ENCODE measurements around the gene RNFT2. TPM values are rescaled to one million over a fixed set of nuclear protein-coding genes. Genes with fewer than 3 reads are reported as not detected.

RNFT2 gene
- total RNA-seq, 2 experiments from 2014 or later, result 15.8 to 15.9 TPM

DNA sequence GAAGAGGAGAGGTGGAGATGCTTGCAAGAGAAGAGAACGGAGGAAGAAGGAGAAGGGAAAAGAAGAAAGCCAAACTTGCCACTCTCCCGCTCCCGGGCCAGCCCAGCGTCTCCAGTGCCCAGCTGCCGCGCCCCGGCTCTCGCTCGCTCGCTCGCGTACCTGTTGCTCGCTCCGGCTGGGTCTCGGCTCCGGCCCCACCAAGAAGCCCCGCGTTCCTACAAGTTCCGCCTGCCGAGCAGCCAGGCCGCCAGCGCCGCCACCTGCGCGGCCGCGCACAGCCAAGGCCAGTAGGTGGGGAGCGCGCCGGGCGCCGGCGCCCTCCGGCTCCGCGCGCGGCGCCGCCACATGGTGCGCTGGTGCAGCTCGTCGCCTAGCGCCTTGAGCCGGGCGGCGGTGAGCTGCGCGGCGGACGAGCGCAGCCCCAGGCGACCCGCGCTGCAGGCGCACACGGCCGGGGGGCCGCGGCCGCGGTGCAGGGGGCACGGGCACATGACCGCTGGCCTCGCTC is 142.8 kb downstream of the RNFT2 start:
- intact Hi-C loops (cut with micrococcal nuclease), result no loop called here
- Mint-ChIP-seq H3K4me1 (ENCODE audit: low read depth) (peaks cover 34% of the 10 kb centered on the region), H3K27me3 (peaks cover 64% of the 10 kb centered on the region), H3K27ac (no peak overlapping the region), H3K9me3 (no peaks in the 10 kb centered on the region), H3K36me3 (no peaks in the 10 kb centered on the region), H3K4me3 (peak overlapping the region; percentile 60)
- ChIA-PET POLR2A (interaction anchor here (0.6 kb wide), 1 partner anchor 172 kb away, joined by 3 read pairs; no protein-coding TSS in a partner anchor), CTCF (interaction anchor here (0.8 to 1.2 kb wide), 2 partner anchors 177 to 180 kb away, joined by 3 to 4 read pairs; no protein-coding TSS in a partner anchor)
- DNase-seq, result peak; percentile 40

GRCh38 chr12:116881325-116881876 is 143.3 kb downstream of the RNFT2 start, which contains the start of gene HRK:
TSS of gene HRK (minus strand) at chr12:116881441. CDS start at chr12:116881307, 134 bp downstream.
- H3K36me3 Mint-ChIP-seq, result no peaks in the 10 kb centered on the region
- CTCF ChIA-PET, result interaction anchor here (0.8 to 1.2 kb wide), 2 partner anchors 177 to 180 kb away, joined by 3 to 4 read pairs; no protein-coding TSS in a partner anchor
- H3K9me3 Mint-ChIP-seq, result no peaks in the 10 kb centered on the region
- peak within 1 kb of the TSS; percentile 60 for H3K4me3 Mint-ChIP-seq
- H3K27me3 Mint-ChIP-seq, result peaks cover 64% of the 10 kb centered on the region
- peaks cover 34% of the 10 kb centered on the region for H3K4me1 Mint-ChIP-seq (ENCODE audit: low read depth)
- H3K27ac Mint-ChIP-seq, result no peak within 1 kb of the TSS
- POLR2A ChIA-PET, result interaction anchor here (0.6 kb wide), 1 partner anchor 172 kb away, joined by 3 read pairs; no protein-coding TSS in a partner anchor
- intact Hi-C loops (cut with micrococcal nuclease), result no loop called here
- no peak for DNase-seq

DNA sequence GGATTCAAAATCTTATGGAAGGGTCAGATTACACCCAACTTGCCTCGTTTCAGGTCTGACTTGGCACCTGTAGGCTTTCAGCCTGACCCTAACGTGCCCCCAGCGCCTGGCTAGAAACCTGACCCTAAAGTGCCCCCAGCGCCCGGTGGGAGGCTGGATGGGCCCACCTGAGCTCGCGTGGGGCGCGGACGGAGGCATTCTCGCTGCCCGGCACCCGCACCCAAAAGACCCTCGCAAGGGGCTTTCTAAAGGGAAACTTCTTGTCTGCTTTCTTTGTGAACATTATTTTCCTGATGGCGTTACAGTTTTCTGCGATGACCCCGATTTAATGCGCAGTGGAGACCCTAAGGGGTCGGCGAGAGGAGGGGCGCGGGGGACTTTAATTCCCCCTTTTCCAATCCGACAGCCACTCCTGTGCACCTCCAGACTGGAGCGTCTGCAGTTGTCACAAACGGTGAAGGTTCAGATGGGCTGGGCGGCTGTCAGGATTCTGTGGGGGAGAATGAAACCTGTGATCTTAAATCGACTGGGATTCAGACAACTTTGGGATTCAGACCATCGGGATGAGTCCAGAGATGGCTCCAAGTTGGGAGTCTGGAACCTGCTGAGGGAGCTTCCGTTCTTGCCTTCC is 143.9 kb downstream of the RNFT2 start:
- Mint-ChIP-seq H3K27ac (no peak overlapping the region), H3K4me1 (ENCODE audit: low read depth) (peaks cover 34% of the 10 kb centered on the region), H3K36me3 (no peaks in the 10 kb centered on the region), H3K4me3 (peak overlapping the region; percentile 35), H3K27me3 (peaks cover 61% of the 10 kb centered on the region), H3K9me3 (no peaks in the 10 kb centered on the region)
- CTCF ChIA-PET, result interaction anchor here (0.8 to 1.4 kb wide), 3 partner anchors 178 to 181 kb away, joined by 3 to 11 read pairs (median 4); no protein-coding TSS in a partner anchor
- no peak for DNase-seq
- POLR2A ChIA-PET, result no interaction called here
- intact Hi-C loops (cut with micrococcal nuclease), result loop anchor here (1.0 kb wide), 1 partner anchor 173 kb away; no protein-coding TSS in a partner anchor

GRCh38 chr12:116882742-116883141 is 144.6 kb downstream of the RNFT2 start:
- peaks cover 60% of the 10 kb centered on the region for H3K27me3 Mint-ChIP-seq
- H3K27ac Mint-ChIP-seq, result no peak overlapping the region
- H3K36me3 Mint-ChIP-seq, result no peaks in the 10 kb centered on the region
- ChIA-PET CTCF (interaction anchor here (1.4 kb wide), 1 partner anchor 179 kb away, joined by 11 read pairs; no protein-coding TSS in a partner anchor), POLR2A (no interaction called here)
- H3K9me3 Mint-ChIP-seq, result no peaks in the 10 kb centered on the region
- intact Hi-C loops (cut with micrococcal nuclease), result loop anchor here (1.0 kb wide), 1 partner anchor 173 kb away; no protein-coding TSS in a partner anchor
- no peak for DNase-seq
- H3K4me1 Mint-ChIP-seq (ENCODE audit: low read depth), result peaks cover 34% of the 10 kb centered on the region
- no peak overlapping the region for H3K4me3 Mint-ChIP-seq

DNA sequence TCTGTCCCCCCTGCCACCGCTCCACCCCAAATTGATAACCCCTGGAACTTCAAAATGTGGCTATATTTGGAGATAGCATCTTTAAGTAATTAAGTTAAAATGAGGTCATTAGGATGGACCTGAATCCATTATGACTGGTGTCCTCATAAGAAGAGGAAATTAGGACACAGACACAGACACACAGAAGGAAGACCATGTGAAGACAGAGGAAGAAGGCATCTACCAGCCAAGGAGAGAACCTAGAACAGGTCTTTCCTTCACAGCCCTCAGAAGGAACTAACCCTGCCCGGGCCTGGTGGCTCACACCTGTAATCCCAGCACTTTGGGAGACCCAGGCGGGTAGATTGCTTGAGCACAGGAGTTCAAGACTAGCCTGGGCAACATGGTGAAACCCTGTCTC is 146.8 kb downstream of the RNFT2 start:
- intact Hi-C loops (cut with micrococcal nuclease), result no loop called here
- Mint-ChIP-seq H3K4me3 (no peak overlapping the region), H3K36me3 (no peaks in the 10 kb centered on the region), H3K4me1 (ENCODE audit: low read depth) (peaks cover 20% of the 10 kb centered on the region), H3K27ac (no peak overlapping the region), H3K9me3 (no peaks in the 10 kb centered on the region), H3K27me3 (peaks cover 42% of the 10 kb centered on the region)
- no peak for DNase-seq
- POLR2A ChIA-PET, result no interaction called here
- CTCF ChIA-PET, result no interaction called here

DNA sequence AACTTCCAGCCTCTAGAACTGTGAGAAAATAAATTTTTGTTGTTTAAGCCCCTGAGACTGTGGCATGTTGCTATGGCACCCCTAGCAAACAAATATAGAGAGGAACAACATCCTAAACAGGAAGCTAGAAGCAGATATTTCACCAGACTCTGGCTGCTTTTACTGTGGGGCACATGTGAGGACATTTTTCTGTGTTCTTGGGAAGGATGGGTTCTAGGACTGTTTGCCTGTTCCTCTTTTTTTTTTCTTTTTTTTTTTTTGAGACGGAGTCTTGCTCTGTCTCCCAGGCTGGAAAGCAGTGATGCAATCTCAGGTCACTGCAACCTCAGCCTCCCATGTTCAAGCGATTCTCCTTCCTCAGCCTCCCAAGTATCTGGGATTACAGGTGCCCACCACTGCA is 147.4 kb downstream of the RNFT2 start:
- Mint-ChIP-seq H3K27me3 (peaks cover 35% of the 10 kb centered on the region), H3K4me1 (ENCODE audit: low read depth) (peaks cover 14% of the 10 kb centered on the region), H3K9me3 (peaks cover 3% of the 10 kb centered on the region), H3K27ac (no peak overlapping the region), H3K36me3 (no peaks in the 10 kb centered on the region), H3K4me3 (no peak overlapping the region)
- no peak for DNase-seq
- intact Hi-C loops (cut with micrococcal nuclease), result no loop called here
- ChIA-PET CTCF (no interaction called here), POLR2A (no interaction called here)

DNA sequence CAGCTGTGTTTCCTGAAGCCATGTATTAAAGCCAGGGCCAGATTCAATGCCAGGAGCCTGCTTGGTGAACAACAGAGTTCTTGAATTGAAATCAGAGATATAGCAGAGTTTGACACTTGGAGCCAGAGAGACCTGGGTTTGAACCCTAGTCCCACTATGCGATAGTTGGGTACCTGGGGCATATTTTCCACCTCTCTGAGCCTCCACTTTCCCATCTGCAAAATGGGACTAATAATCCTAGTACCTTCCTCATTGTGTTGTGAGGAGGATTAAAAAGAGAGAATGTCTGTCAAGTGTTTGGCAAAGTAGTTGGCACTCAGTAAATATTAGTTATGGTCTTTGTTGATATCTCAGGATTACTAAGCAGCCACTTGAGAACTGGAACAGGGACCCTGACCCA is 149.1 kb downstream of the RNFT2 start:
- ChIA-PET POLR2A (no interaction called here), CTCF (no interaction called here)
- Mint-ChIP-seq H3K27me3 (peaks cover 26% of the 10 kb centered on the region), H3K36me3 (no peaks in the 10 kb centered on the region), H3K4me1 (ENCODE audit: low read depth) (peaks cover 4% of the 10 kb centered on the region), H3K27ac (no peak overlapping the region), H3K9me3 (peaks cover 3% of the 10 kb centered on the region), H3K4me3 (no peak overlapping the region)
- intact Hi-C loops (cut with micrococcal nuclease), result no loop called here
- DNase-seq, result no peak

GRCh38 chr12:116887897-116888296 is 149.8 kb downstream of the RNFT2 start:
- ChIA-PET CTCF (no interaction called here), POLR2A (no interaction called here)
- Mint-ChIP-seq H3K27me3 (peaks cover 20% of the 10 kb centered on the region), H3K4me1 (ENCODE audit: low read depth) (no peaks in the 10 kb centered on the region), H3K36me3 (no peaks in the 10 kb centered on the region), H3K27ac (no peak overlapping the region), H3K9me3 (peaks cover 3% of the 10 kb centered on the region), H3K4me3 (no peak overlapping the region)
- intact Hi-C loops (cut with micrococcal nuclease), result no loop called here
- no peak for DNase-seq

DNA sequence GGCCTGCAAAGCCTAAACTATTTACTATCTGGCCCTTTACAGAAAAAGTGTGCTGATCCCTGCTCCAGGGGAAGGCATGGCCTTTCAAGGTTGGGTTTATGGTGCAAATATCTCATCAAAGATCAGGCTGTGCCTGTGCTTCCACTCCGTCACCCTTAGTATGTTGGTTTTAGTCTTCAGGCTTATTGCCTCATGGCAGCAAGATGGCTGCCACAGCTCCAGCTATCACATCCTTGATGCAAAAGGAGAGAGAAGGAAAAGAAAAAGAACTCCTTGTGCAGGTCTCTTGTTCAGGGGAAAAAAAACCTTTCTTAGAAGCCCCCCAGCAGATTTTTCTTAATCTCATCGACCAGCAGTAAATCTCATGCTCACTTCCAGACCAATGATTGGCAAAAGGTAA is 152.2 kb downstream of the RNFT2 start:
- Mint-ChIP-seq H3K36me3 (no peaks in the 10 kb centered on the region), H3K4me3 (no peak overlapping the region), H3K9me3 (peaks cover 3% of the 10 kb centered on the region), H3K4me1 (ENCODE audit: low read depth) (no peaks in the 10 kb centered on the region), H3K27ac (no peak overlapping the region), H3K27me3 (peaks cover 8% of the 10 kb centered on the region)
- no peak for DNase-seq
- ChIA-PET POLR2A (no interaction called here), CTCF (no interaction called here)
- intact Hi-C loops (cut with micrococcal nuclease), result no loop called here

DNA sequence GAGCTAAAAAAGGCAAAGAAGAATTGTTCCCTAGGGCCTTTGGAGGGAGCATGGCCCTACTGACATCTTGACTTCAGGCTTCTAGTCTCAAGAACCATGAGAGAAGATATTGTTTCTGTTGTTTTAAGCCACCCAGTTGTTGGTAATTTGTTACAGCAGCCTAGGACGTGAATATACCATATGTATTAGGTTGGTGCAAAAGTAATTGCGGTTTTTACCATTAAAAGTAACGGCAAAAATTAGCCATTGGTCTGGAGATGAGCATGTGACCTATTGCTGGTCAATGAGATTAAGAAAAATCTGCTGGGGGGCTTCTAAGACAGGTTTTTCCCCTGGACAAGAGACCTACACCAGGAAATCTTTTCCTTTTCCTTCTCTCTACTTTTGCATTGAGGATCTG is 152.9 kb downstream of the RNFT2 start:
- Mint-ChIP-seq H3K9me3 (peaks cover 3% of the 10 kb centered on the region), H3K4me3 (no peak overlapping the region), H3K4me1 (ENCODE audit: low read depth) (no peaks in the 10 kb centered on the region), H3K27me3 (peaks cover 7% of the 10 kb centered on the region), H3K27ac (no peak overlapping the region), H3K36me3 (no peaks in the 10 kb centered on the region)
- DNase-seq, result no peak
- ChIA-PET POLR2A (no interaction called here), CTCF (no interaction called here)
- intact Hi-C loops (cut with micrococcal nuclease), result no loop called here

DNA sequence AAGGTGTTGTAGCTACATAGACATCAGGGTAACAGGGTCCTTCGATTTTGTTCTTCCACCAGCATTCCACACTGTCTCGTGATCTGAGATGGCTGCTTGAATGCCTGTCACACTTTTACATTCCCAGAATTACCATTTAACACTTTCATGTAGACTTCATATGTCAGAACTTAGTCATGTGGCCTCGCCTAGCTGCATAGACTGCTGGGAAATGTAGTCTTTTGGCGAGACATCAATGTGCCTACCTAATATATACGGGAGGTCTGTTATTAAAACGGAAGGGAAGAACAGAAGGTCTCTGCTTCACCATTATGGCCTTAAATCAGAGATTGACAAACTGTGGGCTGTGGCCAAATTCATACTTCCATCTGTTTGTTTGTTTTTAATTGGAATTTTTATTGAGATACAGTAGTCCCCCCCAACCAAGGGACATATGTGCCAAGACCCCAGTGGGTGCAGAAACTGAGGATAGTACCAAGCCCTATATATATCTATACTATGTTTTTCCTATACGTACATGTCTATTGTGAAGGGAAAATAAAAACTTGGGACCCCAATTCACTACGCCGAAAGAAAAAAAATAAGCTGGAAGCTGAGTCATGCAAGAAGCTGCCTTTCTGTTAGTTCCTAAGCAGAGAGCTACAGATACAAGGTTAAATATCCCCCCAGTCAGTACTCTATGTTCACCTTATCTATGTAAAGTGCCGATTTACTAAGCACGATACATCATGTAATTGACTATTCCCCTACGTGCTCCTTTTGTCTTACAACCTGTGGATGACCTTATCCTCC is 154.4 kb downstream of the RNFT2 start:
- H3K4me1 Mint-ChIP-seq (ENCODE audit: low read depth), result no peaks in the 10 kb centered on the region
- ChIA-PET POLR2A (no interaction called here), CTCF (no interaction called here)
- no peak overlapping the region for H3K4me3 Mint-ChIP-seq
- H3K9me3 Mint-ChIP-seq, result peaks cover 3% of the 10 kb centered on the region
- peaks cover 2% of the 10 kb centered on the region for H3K27me3 Mint-ChIP-seq
- no peak for DNase-seq
- intact Hi-C loops (cut with micrococcal nuclease), result no loop called here
- H3K27ac Mint-ChIP-seq, result no peak overlapping the region
- no peaks in the 10 kb centered on the region for H3K36me3 Mint-ChIP-seq

- Mint-ChIP-seq H3K27ac (no peak overlapping the region), H3K27me3 (peaks cover 8% of the 10 kb centered on the region), H3K4me3 (no peak overlapping the region), H3K4me1 (ENCODE audit: low read depth) (no peaks in the 10 kb centered on the region), H3K9me3 (peaks cover 5% of the 10 kb centered on the region), H3K36me3 (no peaks in the 10 kb centered on the region)
- intact Hi-C loops (cut with micrococcal nuclease), result no loop called here
- DNase-seq, result no peak
- ChIA-PET CTCF (no interaction called here), POLR2A (no interaction called here)
Observed at GRCh38 chr12:116894913-116895312, 156.8 kb downstream of the RNFT2 start.

Data from activated CD4-positive, alpha-beta memory T cell treated with anti-CD3 and anti-CD28 coated beads for 36 hours (primary cell).